NB4 (cell line): Measurements from ENCODE around the gene USF3.

Source experiments
- MYC ChIP-seq: IDR thresholded peaks from 2 replicates; pipeline ENCODE4 v1.6.1; 2011; ENCODE audit warnings: low read depth, low read length
- POLR2A ChIP-seq: IDR thresholded peaks from 2 replicates; pipeline ENCODE4 v1.6.1; 2011; ENCODE audit warnings: mild to moderate bottlenecking; ENCODE audit not compliant: insufficient read length; ENCODE audit errors: extremely low read depth
- TF ChIP-seq, protein P1 (sequence below): IDR thresholded peaks from one replicate; pipeline ENCODE4 v1.5.1; 2012; ENCODE audit warnings: low read depth, low read length
- TF ChIP-seq, protein P2 (sequence below): IDR thresholded peaks from 2 replicates; pipeline ENCODE4 v1.6.1; 2011; ENCODE audit warnings: low read depth, low read length

- TF ChIP-seq, protein P1, sequence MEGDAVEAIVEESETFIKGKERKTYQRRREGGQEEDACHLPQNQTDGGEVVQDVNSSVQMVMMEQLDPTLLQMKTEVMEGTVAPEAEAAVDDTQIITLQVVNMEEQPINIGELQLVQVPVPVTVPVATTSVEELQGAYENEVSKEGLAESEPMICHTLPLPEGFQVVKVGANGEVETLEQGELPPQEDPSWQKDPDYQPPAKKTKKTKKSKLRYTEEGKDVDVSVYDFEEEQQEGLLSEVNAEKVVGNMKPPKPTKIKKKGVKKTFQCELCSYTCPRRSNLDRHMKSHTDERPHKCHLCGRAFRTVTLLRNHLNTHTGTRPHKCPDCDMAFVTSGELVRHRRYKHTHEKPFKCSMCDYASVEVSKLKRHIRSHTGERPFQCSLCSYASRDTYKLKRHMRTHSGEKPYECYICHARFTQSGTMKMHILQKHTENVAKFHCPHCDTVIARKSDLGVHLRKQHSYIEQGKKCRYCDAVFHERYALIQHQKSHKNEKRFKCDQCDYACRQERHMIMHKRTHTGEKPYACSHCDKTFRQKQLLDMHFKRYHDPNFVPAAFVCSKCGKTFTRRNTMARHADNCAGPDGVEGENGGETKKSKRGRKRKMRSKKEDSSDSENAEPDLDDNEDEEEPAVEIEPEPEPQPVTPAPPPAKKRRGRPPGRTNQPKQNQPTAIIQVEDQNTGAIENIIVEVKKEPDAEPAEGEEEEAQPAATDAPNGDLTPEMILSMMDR = no peak
- TF ChIP-seq, protein P2, sequence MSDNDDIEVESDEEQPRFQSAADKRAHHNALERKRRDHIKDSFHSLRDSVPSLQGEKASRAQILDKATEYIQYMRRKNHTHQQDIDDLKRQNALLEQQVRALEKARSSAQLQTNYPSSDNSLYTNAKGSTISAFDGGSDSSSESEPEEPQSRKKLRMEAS = no peak
- no peak for TF ChIP-seq POLR2A
- no peak for TF ChIP-seq MYC
Observed at GRCh38 chr3:113628316-113628715, 68.1 kb downstream of the USF3 start.
